Omental fat pad (tissue), 4 donors: ENCODE data around the gene RAB28. TPM values are rescaled to one million over a fixed set of nuclear protein-coding genes. Genes with fewer than 3 reads are reported as not detected.
"Not testable (repeated sequence)": the region's sequence is repeated elsewhere in the genome, so short reads cannot be mapped to it uniquely, and the experiment has no call there.

Experiments
- ATAC-seq: fragments of 150-250 bp; one replicate; pipeline ENCODE4 v1.9.1; 2016; ENCODE audit warnings: mild to moderate bottlenecking, moderate library complexity; ENCODE audit not compliant: low FRiP score
- DNase-seq: peaks from one replicate; pipeline ENCODE4 v3.0.0-alpha.2; 2019; ENCODE audit warnings: low spot score
- total RNA-seq, 4 donors: library from RNA; depleted of rRNA; stranded (reverse); fragments of >200 nt; gene quantifications; one replicate each; pipeline ENCODE4 v1.1.0, GENCODE V29; 2016
- TF ChIP-seq, protein P1 (sequence below), 3 donors: fragments of 450-650 bp; IDR thresholded peaks; one replicate each; pipeline ENCODE4 v1.5.1; 2016 to 2017; ENCODE audit warnings: antibody characterized with exemption in 3 of 3, mild to moderate bottlenecking in 3 of 3, moderate library complexity in 2 of 3

RAB28 gene
- total RNA-seq, 4 donors from 2014 or later: 11.9 to 34.0 (median 17.9) TPM

DNA sequence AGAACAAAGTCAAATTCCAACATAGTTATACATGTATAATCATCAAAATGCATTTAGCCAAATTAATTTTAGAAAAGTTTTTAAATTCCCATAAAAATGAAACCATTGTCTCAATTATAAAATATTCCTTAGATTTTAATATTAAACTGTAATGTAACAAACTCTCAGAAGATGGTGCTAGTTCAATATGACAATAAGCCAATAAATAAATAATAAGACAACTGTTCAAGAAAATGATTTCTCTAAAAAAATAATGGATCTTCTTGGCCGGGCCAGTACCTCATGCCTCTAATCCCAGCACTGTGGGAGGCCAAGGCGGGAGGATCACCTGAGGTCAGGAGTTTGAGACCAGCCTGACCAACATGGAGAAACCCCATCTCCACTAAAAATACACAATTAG, 80.3 kb downstream of the RAB28 start:
- TF ChIP-seq, protein P1, sequence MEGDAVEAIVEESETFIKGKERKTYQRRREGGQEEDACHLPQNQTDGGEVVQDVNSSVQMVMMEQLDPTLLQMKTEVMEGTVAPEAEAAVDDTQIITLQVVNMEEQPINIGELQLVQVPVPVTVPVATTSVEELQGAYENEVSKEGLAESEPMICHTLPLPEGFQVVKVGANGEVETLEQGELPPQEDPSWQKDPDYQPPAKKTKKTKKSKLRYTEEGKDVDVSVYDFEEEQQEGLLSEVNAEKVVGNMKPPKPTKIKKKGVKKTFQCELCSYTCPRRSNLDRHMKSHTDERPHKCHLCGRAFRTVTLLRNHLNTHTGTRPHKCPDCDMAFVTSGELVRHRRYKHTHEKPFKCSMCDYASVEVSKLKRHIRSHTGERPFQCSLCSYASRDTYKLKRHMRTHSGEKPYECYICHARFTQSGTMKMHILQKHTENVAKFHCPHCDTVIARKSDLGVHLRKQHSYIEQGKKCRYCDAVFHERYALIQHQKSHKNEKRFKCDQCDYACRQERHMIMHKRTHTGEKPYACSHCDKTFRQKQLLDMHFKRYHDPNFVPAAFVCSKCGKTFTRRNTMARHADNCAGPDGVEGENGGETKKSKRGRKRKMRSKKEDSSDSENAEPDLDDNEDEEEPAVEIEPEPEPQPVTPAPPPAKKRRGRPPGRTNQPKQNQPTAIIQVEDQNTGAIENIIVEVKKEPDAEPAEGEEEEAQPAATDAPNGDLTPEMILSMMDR (IDR thresholded peaks at IDR 0.05): no peak

DNA sequence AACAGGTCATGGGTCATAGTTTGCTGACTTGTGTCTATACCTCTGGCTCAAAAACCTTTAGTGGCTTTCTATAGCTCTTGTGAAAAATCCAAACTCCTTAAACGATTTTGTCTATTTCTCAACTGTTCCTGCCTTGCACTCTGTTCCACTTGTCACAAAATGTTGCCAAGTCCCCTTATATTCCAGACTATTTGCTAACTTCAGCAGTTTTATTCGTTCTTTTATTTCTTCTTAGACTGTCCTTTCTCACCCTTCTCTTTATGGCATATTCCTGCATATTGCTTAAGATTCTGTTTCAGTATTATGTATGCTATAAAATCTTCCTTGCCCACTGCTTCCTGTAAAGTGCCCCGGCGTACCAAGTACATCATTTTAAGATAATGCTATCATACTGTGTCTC, 80.8 kb downstream of the RAB28 start:
- ATAC-seq (no peak), DNase-seq (no peak)
- TF ChIP-seq, protein P1 (IDR thresholded peaks at IDR 0.05): no peak

More for the DNA sequence above, 80.3 kb downstream of the RAB28 start:
- no peak for DNase-seq
- no peak for ATAC-seq

DNA sequence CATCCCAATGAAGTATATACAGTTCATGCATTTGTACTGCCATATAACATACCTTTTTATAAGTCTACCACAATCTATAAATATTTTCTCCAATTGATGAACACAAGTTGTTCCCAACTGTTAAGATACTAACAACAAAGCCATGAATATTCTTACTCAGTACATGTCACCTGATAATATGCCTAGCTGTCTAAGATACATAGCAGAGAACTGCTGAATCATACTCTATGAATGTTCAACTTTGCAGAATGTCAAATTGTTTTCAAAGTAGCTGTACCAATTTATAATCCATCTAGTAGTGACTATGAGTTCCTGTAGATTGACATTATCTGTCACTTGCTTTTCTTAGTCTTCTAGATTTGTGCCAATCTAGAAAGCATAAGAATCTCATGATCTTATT, 84.9 kb downstream of the RAB28 start:
- TF ChIP-seq, protein P1 (IDR thresholded peaks at IDR 0.05): no peak
- no peak for DNase-seq
- ATAC-seq: no peak

DNA sequence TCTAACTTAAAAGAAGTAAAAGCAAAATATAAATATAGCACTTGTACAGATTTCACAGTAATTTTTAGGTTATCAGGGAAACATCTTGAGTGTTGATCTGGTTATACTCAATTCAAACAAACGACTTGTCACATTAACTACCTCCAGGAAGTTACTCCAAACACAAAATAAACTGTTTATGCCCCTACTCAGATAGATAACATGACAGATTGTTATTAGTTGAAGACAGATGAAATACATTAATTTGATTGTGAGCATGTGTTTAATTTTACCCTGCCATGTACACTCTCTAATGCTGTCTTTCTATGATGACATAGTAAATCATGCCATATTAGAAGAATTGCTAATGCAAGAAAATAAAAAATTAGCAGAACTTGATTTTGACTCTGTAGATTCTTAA, 88.0 kb downstream of the RAB28 start:
- TF ChIP-seq, protein P1 (IDR thresholded peaks at IDR 0.05): no peak

DNA sequence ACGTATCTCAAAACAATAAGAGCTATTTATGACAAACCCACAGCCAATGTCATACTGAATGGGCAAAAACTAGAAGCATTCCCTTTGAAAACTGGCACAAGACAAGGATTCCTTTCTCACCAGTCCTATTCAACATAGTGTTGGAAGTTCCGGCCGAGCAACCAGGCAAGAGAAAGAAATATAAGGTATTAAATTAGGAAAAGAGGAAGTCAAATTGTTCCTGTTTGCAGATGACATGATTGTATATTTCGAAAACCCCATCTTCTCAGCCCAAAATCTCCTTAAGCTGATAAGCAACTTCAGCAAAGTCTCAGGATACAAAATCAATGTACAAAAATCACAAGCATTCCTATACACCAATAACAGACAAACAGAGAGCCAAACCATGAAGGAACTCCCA, 94.2 kb downstream of the RAB28 start:
- not testable (repeated sequence) for DNase-seq, ATAC-seq

More for the DNA sequence above, 88.0 kb downstream of the RAB28 start:
- DNase-seq: no peak
- ATAC-seq: no peak

DNA sequence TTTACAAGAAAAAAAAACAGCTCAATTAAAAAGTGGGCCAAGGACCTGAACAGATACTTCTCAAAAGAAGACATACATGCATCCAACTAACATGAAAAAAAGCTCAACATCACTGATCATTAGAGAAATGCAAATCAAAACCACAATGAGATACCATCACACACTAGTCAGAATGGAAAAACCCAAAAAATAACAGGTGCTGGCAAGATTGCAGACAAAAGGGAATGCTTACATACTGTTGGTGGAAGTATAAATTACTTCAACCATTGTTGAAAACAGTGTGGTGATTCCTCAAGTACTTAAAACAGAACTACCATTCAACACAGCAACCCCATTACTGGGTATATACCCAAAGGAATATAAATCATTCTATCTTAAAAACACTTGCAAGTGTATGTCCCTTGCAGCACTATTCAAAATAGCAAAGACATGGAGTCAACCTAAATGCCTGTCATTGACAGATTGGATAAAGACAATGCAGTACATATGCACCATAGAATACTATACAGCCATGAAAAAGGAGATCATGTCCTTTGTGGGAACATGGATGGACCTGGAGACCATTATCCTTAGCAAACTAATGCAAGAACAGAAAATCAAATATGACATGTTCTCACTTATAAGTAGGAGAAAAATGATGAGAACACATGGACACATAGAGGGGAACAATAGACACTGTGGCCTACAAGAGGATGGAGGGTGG, 97.6 kb downstream of the RAB28 start:
- no peak for DNase-seq
- TF ChIP-seq, protein P1 (IDR thresholded peaks at IDR 0.05): no peak

DNA sequence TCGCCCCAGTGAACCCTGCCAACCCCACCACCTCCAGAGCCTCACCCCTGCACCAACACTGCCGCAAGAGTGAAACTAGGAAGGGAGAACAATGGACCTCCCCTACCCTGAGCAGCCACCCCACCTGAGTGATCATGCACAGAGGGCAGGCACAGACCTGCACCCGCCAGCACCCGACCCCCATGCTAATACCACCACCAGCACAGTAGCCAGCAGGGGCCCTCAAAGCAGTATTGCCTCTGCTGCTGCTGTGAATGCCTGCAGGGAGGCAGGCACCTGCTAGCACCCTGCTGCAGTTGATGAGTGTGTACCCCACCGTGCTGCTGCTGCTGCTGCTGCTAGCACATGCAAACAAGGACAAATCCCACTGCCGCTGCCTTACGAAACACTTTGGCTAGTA, 100.1 kb downstream of the RAB28 start:
- TF ChIP-seq, protein P1 (IDR thresholded peaks at IDR 0.05): no peak
- DNase-seq (no peak), ATAC-seq (no peak)

More for the DNA sequence above, 97.6 kb downstream of the RAB28 start:
- no peak for ATAC-seq
